Activated T-helper 2 cell treated with anti-CD3 and anti-CD28 coated beads, Interferon-gamma antibody, Interleukin-2, Interleukin-4, amounts not matched to agents 10 μg/mL and 5 μg/mL and 100 μg/mL, durations not matched to agents 14 hours and 24 hours and 36 hours (primary cell): Measurements from ENCODE around the gene PHYHIPL. TPM values are rescaled to one million over a fixed set of nuclear protein-coding genes. Genes with fewer than 3 reads are reported as not detected.

ENCODE experiments used
- DNase-seq: peaks from one replicate; pipeline ENCODE4 v3.0.0; 2021; ENCODE audit warnings: low spot score
- H3K27ac Mint-ChIP-seq: one replicate; pipeline ENCODE4 v1.8.0; 2021; ENCODE audit warnings: mixed read lengths
- H3K27me3 Mint-ChIP-seq: one replicate; pipeline ENCODE4 v1.8.0; 2021; ENCODE audit warnings: low read depth, mixed read lengths
- H3K36me3 Mint-ChIP-seq: one replicate; pipeline ENCODE4 v1.8.0; 2021; ENCODE audit warnings: low read depth, mixed read lengths
- H3K4me1 Mint-ChIP-seq: one replicate; pipeline ENCODE4 v1.8.0; 2021; ENCODE audit warnings: low read depth, mixed read lengths
- H3K4me3 Mint-ChIP-seq: one replicate; pipeline ENCODE4 v1.8.0; 2021; ENCODE audit warnings: low read depth, mild to moderate bottlenecking, moderate library complexity, mixed read lengths
- H3K9me3 Mint-ChIP-seq: one replicate; pipeline ENCODE4 v1.8.0; 2021; ENCODE audit warnings: mixed read lengths
- intact Hi-C: fragments of 100-400 bp; cut with micrococcal nuclease; formaldehyde crosslinking; loops from one replicate; pipeline ENCODE4 v1.15.1; 2023
- total RNA-seq: library from RNA; stranded (reverse); gene quantifications from 2 replicates; pipeline ENCODE4 v1.2.3, GENCODE V29; 2022

The PHYHIPL gene
- total RNA-seq, 1 donor from 2014 or later: not detected

DNA sequence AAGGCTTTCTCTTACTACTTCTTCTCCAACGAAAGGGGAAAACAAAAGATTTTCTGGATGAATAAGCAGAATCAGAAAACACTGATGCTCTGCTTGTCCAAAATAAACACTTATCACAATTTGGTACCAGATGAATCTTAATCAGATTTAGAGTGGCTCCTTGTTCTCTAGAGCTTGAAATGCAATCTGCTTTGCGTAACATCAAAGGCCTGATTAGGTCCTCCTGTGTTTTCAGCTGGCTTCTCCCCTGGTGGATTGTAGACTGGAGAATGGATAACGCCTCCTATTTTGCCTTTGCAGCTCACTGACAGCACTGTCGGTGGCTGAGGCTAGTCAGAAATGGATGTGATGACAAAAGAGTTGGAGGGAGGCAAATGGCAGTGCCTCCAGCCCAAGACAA lies 94.7 kb downstream of the PHYHIPL start:
- no peak overlapping the region for H3K27ac Mint-ChIP-seq
- H3K36me3 Mint-ChIP-seq: no peaks in the 10 kb centered on the region
- no peaks in the 10 kb centered on the region for H3K27me3 Mint-ChIP-seq
- no peaks in the 10 kb centered on the region for H3K9me3 Mint-ChIP-seq
- intact Hi-C loops: no loop called here
- DNase-seq: no peak
- H3K4me1 Mint-ChIP-seq: no peaks in the 10 kb centered on the region
- no peak overlapping the region for H3K4me3 Mint-ChIP-seq

GRCh38 chr10:59272061-59272460 lies 95.6 kb downstream of the PHYHIPL start:
- intact Hi-C loops: no loop called here
- DNase-seq: no peak
- Mint-ChIP-seq H3K4me1 (no peaks in the 10 kb centered on the region), H3K27me3 (no peaks in the 10 kb centered on the region), H3K36me3 (no peaks in the 10 kb centered on the region), H3K4me3 (no peak overlapping the region), H3K9me3 (no peaks in the 10 kb centered on the region), H3K27ac (no peak overlapping the region)

DNA sequence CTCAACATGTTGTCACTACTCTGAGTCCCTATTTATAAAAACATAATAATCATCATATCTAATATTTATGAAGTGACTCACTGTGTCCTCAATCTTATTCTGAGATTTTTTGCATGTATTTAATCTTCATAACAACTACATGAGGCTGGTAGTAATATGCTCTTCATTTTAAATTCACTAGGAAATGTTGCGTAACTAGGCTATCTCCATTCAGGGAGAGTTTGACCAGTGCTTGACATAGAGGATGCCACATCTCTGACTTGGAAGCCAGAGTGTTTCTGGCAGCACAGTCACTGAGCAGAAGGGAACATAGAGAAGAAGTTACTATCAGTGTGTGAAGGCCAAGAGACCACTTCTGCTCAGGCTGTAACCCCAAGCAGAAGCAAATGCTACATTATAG lies 97.0 kb downstream of the PHYHIPL start:
- intact Hi-C loops: no loop called here
- H3K27ac Mint-ChIP-seq: no peak overlapping the region
- no peaks in the 10 kb centered on the region for H3K9me3 Mint-ChIP-seq
- DNase-seq: no peak
- no peaks in the 10 kb centered on the region for H3K27me3 Mint-ChIP-seq
- H3K36me3 Mint-ChIP-seq: no peaks in the 10 kb centered on the region
- no peak overlapping the region for H3K4me3 Mint-ChIP-seq
- no peaks in the 10 kb centered on the region for H3K4me1 Mint-ChIP-seq

- Mint-ChIP-seq H3K27me3 (no peaks in the 10 kb centered on the region), H3K9me3 (no peaks in the 10 kb centered on the region), H3K27ac (no peak overlapping the region), H3K4me1 (no peaks in the 10 kb centered on the region), H3K36me3 (no peaks in the 10 kb centered on the region), H3K4me3 (no peak overlapping the region)
- DNase-seq: no peak
- intact Hi-C loops: no loop called here
Observed at GRCh38 chr10:59276133-59276532, 99.7 kb downstream of the PHYHIPL start.

DNA sequence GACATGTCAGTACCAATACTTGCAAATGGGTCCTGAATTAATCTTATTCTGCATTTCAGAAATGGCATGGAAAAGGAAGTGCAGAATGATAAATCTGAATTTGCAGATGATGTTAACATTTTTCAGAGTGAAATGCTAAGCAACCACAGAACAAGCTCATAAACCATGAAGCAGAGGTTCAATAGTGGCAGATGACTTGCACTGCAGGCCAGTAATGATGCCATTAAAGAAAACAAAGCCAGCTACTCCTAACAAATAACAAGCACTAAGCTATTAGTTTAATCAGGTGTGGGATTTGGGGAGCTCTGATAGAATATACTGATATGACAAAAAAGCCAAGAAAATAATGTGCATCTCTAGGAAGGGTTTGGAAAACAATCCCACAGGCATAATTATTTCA lies 100.5 kb downstream of the PHYHIPL start:
- Mint-ChIP-seq H3K4me3 (no peak overlapping the region), H3K4me1 (no peaks in the 10 kb centered on the region), H3K27ac (no peak overlapping the region), H3K27me3 (no peaks in the 10 kb centered on the region), H3K9me3 (no peaks in the 10 kb centered on the region), H3K36me3 (no peaks in the 10 kb centered on the region)
- no peak for DNase-seq
- intact Hi-C loops: no loop called here

GRCh38 chr10:59279476-59279875 lies 103.0 kb downstream of the PHYHIPL start:
- Mint-ChIP-seq H3K27me3 (no peaks in the 10 kb centered on the region), H3K36me3 (no peaks in the 10 kb centered on the region), H3K9me3 (no peaks in the 10 kb centered on the region), H3K4me1 (no peaks in the 10 kb centered on the region), H3K27ac (no peak overlapping the region), H3K4me3 (no peak overlapping the region)
- intact Hi-C loops: no loop called here
- no peak for DNase-seq

GRCh38 chr10:59279991-59280505 lies 103.6 kb downstream of the PHYHIPL start:
- intact Hi-C loops: no loop called here
- Mint-ChIP-seq H3K27ac (no peak overlapping the region), H3K4me3 (no peak overlapping the region), H3K27me3 (no peaks in the 10 kb centered on the region), H3K9me3 (no peaks in the 10 kb centered on the region), H3K4me1 (no peaks in the 10 kb centered on the region), H3K36me3 (no peaks in the 10 kb centered on the region)
- no peak for DNase-seq

GRCh38 chr10:59281861-59282260 lies 105.4 kb downstream of the PHYHIPL start:
- no peaks in the 10 kb centered on the region for H3K27me3 Mint-ChIP-seq
- H3K4me3 Mint-ChIP-seq: no peak overlapping the region
- no peaks in the 10 kb centered on the region for H3K36me3 Mint-ChIP-seq
- no peaks in the 10 kb centered on the region for H3K9me3 Mint-ChIP-seq
- DNase-seq: no peak
- intact Hi-C loops: no loop called here
- H3K27ac Mint-ChIP-seq: no peak overlapping the region
- no peaks in the 10 kb centered on the region for H3K4me1 Mint-ChIP-seq

GRCh38 chr10:59283456-59284091 lies 107.1 kb downstream of the PHYHIPL start:
- Mint-ChIP-seq H3K4me3 (no peak overlapping the region), H3K4me1 (no peaks in the 10 kb centered on the region), H3K27ac (no peak overlapping the region), H3K9me3 (no peaks in the 10 kb centered on the region), H3K36me3 (no peaks in the 10 kb centered on the region), H3K27me3 (no peaks in the 10 kb centered on the region)
- intact Hi-C loops: no loop called here
- no peak for DNase-seq

DNA sequence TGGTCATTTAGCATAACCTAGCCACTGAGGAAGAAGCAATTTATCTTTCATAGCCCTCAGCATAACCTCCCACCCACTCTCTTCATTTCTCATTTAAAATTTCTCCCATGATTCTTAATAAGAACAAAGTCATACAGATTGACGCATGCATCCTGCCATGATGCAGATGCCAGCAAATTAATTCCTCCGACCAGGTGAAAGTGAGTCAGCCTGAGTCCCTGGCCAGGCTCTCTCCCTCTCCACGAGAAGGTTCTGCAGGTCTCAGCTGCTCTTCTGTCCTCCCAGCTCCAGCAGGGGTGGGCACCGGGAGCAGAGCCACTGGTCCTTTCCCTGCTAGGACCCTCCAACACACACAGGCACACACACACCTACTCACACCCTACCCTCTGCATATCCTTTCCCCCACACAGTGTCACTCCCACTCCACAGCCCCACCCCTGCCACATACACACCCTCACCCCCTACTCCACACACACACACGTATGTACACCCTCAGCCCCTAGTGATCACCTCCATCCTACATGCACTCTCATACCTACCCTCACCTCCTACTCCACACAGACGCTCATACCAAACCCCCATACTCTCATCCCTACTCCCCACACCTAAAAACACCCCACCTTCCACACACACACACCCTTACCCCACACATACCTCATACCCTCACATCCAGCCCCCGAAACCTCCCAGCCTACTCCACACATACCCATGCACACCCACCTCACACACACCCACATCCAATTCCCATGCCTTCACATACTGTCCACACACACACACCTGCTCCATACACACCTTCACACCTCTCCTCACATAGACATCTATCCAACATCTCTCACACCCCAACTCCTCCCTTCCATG lies 107.9 kb downstream of the PHYHIPL start:
- intact Hi-C loops: no loop called here
- H3K9me3 Mint-ChIP-seq: no peaks in the 10 kb centered on the region
- no peaks in the 10 kb centered on the region for H3K27me3 Mint-ChIP-seq
- no peak for DNase-seq
- no peak overlapping the region for H3K27ac Mint-ChIP-seq
- no peaks in the 10 kb centered on the region for H3K4me1 Mint-ChIP-seq
- H3K4me3 Mint-ChIP-seq: no peak overlapping the region
- H3K36me3 Mint-ChIP-seq: no peaks in the 10 kb centered on the region

- Mint-ChIP-seq H3K27me3 (no peaks in the 10 kb centered on the region), H3K9me3 (no peaks in the 10 kb centered on the region), H3K27ac (no peak overlapping the region), H3K36me3 (no peaks in the 10 kb centered on the region), H3K4me3 (no peak overlapping the region), H3K4me1 (no peaks in the 10 kb centered on the region)
- intact Hi-C loops: no loop called here
- DNase-seq: no peak
Observed at GRCh38 chr10:59285073-59285472, 108.6 kb downstream of the PHYHIPL start.

- Mint-ChIP-seq H3K4me1 (no peaks in the 10 kb centered on the region), H3K9me3 (no peaks in the 10 kb centered on the region), H3K27me3 (no peaks in the 10 kb centered on the region), H3K27ac (no peak overlapping the region), H3K36me3 (no peaks in the 10 kb centered on the region), H3K4me3 (no peak overlapping the region)
- intact Hi-C loops: no loop called here
- DNase-seq: no peak
Observed at GRCh38 chr10:59285848-59286247, 109.4 kb downstream of the PHYHIPL start.

GRCh38 chr10:59287587-59288255 lies 111.3 kb downstream of the PHYHIPL start:
- no peaks in the 10 kb centered on the region for H3K36me3 Mint-ChIP-seq
- no peak for DNase-seq
- no peaks in the 10 kb centered on the region for H3K27me3 Mint-ChIP-seq
- no peak overlapping the region for H3K27ac Mint-ChIP-seq
- no peaks in the 10 kb centered on the region for H3K4me1 Mint-ChIP-seq
- intact Hi-C loops: no loop called here
- no peak overlapping the region for H3K4me3 Mint-ChIP-seq
- no peaks in the 10 kb centered on the region for H3K9me3 Mint-ChIP-seq
